ENCODE results near the gene ADD3. TPM values are rescaled to one million over a fixed set of nuclear protein-coding genes. Genes with fewer than 3 reads are reported as not detected.

ADD3 gene
- total RNA-seq, 3 donors from 2014 or later (not counting 1 experiment from before 2014, with no cell fraction given): 341 to 437 (median 344) TPM

DNA sequence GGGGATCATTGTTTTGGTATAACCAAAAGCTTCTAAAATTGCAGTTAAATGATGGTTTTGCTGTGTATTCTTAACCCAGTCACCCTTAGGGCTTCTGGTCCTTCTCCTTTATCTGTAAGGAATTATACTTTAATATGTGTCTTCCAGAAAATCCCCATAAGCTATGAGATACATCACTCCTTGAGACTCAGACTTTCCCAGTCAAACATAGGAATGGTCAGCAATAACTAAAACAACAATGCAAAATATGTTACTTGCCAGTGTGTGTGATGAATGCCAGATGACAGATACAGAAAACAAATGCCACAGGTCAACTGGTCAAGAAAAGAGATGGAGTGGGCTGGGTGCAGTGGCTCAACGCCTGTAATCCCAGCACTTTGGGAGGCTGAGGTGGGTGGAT lies 10.1 kb downstream of the ADD3 start:
- H3K27ac ChIP-seq (ENCODE audit: low read length): no peak overlapping the region
- H3K9me3 Mint-ChIP-seq: no peaks in the 10 kb centered on the region
- H3K9me3 ChIP-seq (ENCODE audit: control insufficient read depth, insufficient read depth, low read length): no peaks in the 10 kb centered on the region
- H3K4me1 Mint-ChIP-seq: peaks cover 76% of the 10 kb centered on the region in 2 donors
- H3K36me3 ChIP-seq (ENCODE audit: control insufficient read depth, insufficient read depth, low read length): no peaks in the 10 kb centered on the region
- H3K27ac Mint-ChIP-seq: peak overlapping the region; percentile 84 to 86
- H3K36me3 Mint-ChIP-seq: no peaks in the 10 kb centered on the region
- intact Hi-C loops (cut with micrococcal nuclease): loop anchor here (10.0 kb wide), 1 partner anchor 397 kb away; no protein-coding TSS in a partner anchor
- ATAC-seq: no peak
- WGBS (ENCODE audit: insufficient coverage): 86% methylated on average over 1 of the region's 1 CpG
- H3K4me1 ChIP-seq (ENCODE audit: control insufficient read depth, insufficient read depth, low read length): peaks cover 21% of the 10 kb centered on the region
- no peak overlapping the region for H3K4me3 ChIP-seq (ENCODE audit: low read length)
- TF ChIP-seq, protein P1, sequence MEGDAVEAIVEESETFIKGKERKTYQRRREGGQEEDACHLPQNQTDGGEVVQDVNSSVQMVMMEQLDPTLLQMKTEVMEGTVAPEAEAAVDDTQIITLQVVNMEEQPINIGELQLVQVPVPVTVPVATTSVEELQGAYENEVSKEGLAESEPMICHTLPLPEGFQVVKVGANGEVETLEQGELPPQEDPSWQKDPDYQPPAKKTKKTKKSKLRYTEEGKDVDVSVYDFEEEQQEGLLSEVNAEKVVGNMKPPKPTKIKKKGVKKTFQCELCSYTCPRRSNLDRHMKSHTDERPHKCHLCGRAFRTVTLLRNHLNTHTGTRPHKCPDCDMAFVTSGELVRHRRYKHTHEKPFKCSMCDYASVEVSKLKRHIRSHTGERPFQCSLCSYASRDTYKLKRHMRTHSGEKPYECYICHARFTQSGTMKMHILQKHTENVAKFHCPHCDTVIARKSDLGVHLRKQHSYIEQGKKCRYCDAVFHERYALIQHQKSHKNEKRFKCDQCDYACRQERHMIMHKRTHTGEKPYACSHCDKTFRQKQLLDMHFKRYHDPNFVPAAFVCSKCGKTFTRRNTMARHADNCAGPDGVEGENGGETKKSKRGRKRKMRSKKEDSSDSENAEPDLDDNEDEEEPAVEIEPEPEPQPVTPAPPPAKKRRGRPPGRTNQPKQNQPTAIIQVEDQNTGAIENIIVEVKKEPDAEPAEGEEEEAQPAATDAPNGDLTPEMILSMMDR (IDR thresholded peaks at IDR 0.05): no peak
- H3K4me3 Mint-ChIP-seq: no peak overlapping the region
- DNase-seq: no peak
- no peaks in the 10 kb centered on the region for H3K27me3 Mint-ChIP-seq (ENCODE audit: low read depth in 2 of 2)
- H3K27me3 ChIP-seq (ENCODE audit: control insufficient read depth, insufficient read depth, low read length): no peaks in the 10 kb centered on the region

DNA sequence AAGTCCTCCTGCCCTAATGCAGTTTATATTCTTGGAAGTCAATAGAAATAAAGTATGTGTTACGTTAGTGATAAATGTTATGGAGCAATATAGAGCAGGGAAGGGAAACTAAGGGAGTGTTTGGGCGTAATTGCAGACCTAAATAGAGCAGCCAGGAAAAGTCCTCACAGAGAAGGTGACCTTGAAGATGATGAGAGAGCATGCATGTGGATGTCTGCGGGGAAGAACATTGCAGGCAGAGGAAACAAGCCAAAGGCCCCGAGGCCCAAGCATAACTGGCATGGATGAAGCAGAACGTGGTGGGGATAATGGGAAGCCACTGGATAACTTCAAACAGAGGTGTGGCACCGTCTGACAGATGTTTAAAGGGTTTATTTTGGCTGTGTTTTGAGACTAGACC lies 12.5 kb downstream of the ADD3 start:
- peaks cover 7% of the 10 kb centered on the region for H3K4me1 ChIP-seq (ENCODE audit: control insufficient read depth, insufficient read depth, low read length)
- TF ChIP-seq, protein P1 (IDR thresholded peaks at IDR 0.05): no peak
- Mint-ChIP-seq H3K4me3 (no peak overlapping the region), H3K36me3 (no peaks in the 10 kb centered on the region), H3K27me3 (ENCODE audit: low read depth in 2 of 2) (no peaks in the 10 kb centered on the region), H3K4me1 (peaks cover 78 to 79% of the 10 kb centered on the region in 2 donors), H3K9me3 (no peaks in the 10 kb centered on the region), H3K27ac (peak overlapping the region; percentile 5 to 19)
- H3K9me3 ChIP-seq (ENCODE audit: control insufficient read depth, insufficient read depth, low read length): no peaks in the 10 kb centered on the region
- ATAC-seq: no peak
- H3K36me3 ChIP-seq (ENCODE audit: control insufficient read depth, insufficient read depth, low read length): no peaks in the 10 kb centered on the region
- no peak overlapping the region for H3K27ac ChIP-seq (ENCODE audit: low read length)
- H3K4me3 ChIP-seq (ENCODE audit: low read length): no peak overlapping the region
- 94% methylated on average over 6 of the region's 6 CpGs for WGBS (ENCODE audit: insufficient coverage)
- no peak for DNase-seq
- H3K27me3 ChIP-seq (ENCODE audit: control insufficient read depth, insufficient read depth, low read length): no peaks in the 10 kb centered on the region
- intact Hi-C loops (cut with micrococcal nuclease): no loop called here

DNA sequence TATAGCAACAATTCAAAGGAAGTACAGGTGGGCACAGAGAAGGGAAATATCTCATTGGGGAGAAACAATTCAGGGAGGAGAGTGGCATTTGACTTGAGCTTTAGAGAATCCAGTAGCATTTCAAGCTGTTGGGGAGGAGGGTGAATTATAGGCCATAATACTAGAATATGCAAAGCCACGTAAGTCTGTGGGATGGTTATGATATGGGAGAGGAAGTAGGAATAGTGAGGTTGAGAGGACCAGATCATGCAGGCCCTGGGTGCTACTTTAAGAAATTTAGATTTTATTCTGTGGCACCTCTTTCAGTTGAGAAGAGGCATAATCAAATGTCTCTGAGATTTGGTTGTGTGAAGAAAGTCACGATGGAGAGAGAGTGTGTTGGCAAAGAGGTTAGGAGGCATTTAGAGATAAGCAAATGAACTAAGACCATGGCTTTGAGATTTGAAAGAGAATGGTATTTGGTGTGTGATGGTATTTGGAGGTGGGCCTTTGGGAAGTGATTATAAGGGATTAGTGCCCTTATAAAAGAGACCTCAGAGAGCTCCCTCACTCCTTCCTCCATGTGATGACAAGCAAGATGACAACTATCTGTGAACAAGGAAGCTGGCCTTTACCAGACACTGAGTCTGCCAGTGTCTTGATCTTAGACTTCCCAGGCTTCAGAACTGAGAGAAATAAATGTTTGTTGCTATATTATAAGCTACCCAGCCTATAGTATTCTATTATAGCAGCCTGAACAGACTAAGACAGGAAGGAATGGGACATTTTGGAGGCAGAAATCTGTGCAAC lies 15.1 kb downstream of the ADD3 start:
- intact Hi-C loops (cut with micrococcal nuclease): no loop called here
- peaks cover 4% of the 10 kb centered on the region for H3K4me1 ChIP-seq (ENCODE audit: control insufficient read depth, insufficient read depth, low read length)
- Mint-ChIP-seq H3K4me3 (peak overlapping the region; percentile 29), H3K9me3 (no peaks in the 10 kb centered on the region), H3K27ac (peak overlapping the region; percentile 69 to 78), H3K36me3 (no peaks in the 10 kb centered on the region), H3K4me1 (peaks cover 65 to 71% of the 10 kb centered on the region in 2 donors), H3K27me3 (ENCODE audit: low read depth in 2 of 2) (no peaks in the 10 kb centered on the region)
- no peak for DNase-seq
- H3K27ac ChIP-seq (ENCODE audit: low read length): peak overlapping the region; percentile 11
- H3K4me3 ChIP-seq (ENCODE audit: low read length): no peak overlapping the region
- peak; percentile 48 to 52 (median 49) for ATAC-seq
- no peaks in the 10 kb centered on the region for H3K36me3 ChIP-seq (ENCODE audit: control insufficient read depth, insufficient read depth, low read length)
- TF ChIP-seq, protein P1 (IDR thresholded peaks at IDR 0.05): no peak
- 77% methylated on average over 2 of the region's 2 CpGs for WGBS (ENCODE audit: insufficient coverage)
- H3K9me3 ChIP-seq (ENCODE audit: control insufficient read depth, insufficient read depth, low read length): no peaks in the 10 kb centered on the region
- H3K27me3 ChIP-seq (ENCODE audit: control insufficient read depth, insufficient read depth, low read length): no peaks in the 10 kb centered on the region

Data from natural killer cell (primary cell).